ENCODE results near the gene AATK. TPM values are rescaled to one million over a fixed set of nuclear protein-coding genes. Genes with fewer than 3 reads are reported as not detected.

AATK gene
- total and polyA plus RNA-seq, 9 of the 15 experiments (the other 6 are each of a cell fraction or from before 2014, with no cell fraction given), result 0.11 to 0.55 (median 0.38) TPM; not detected in 5

- TF ChIP-seq RB1 (IDR thresholded peaks at IDR 0.05; ENCODE audit: low read depth), result peak; percentile 52; the same call in 1 of the 2 replicates
- peak; percentile 67 for TF ChIP-seq POLR2G (IDR thresholded peaks at IDR 0.05; ENCODE audit: low read depth, low read length)
- no peak for TF ChIP-seq NCOA6 (IDR thresholded peaks at IDR 0.05)
- no peak for TF ChIP-seq HNRNPH1 (optimal IDR thresholded peaks at IDR 0.05; ENCODE audit: low read depth, low read length)
- no peak for TF ChIP-seq BCL6 (CRISPR knock-in tag; IDR thresholded peaks at IDR 0.05)
- TF ChIP-seq CHCHD3 (CRISPR knock-in tag; IDR thresholded peaks at IDR 0.05), result no peak
- peak; percentile 71 for TF ChIP-seq RBFOX2 (IDR thresholded peaks at IDR 0.05; ENCODE audit: low read depth, low read length)
- peak; percentile 97 for TF ChIP-seq FOSL1 (tag; conservative IDR thresholded peaks at IDR 0.05)
- no peak for TF ChIP-seq MCM7 (IDR thresholded peaks at IDR 0.05)
- TF ChIP-seq DACH1 (IDR thresholded peaks at IDR 0.05; ENCODE audit: partially characterized antibody), result no peak
- no peak for TF ChIP-seq CUX1 (CRISPR knock-in tag; IDR thresholded peaks at IDR 0.05)
- TF ChIP-seq, protein P1, sequence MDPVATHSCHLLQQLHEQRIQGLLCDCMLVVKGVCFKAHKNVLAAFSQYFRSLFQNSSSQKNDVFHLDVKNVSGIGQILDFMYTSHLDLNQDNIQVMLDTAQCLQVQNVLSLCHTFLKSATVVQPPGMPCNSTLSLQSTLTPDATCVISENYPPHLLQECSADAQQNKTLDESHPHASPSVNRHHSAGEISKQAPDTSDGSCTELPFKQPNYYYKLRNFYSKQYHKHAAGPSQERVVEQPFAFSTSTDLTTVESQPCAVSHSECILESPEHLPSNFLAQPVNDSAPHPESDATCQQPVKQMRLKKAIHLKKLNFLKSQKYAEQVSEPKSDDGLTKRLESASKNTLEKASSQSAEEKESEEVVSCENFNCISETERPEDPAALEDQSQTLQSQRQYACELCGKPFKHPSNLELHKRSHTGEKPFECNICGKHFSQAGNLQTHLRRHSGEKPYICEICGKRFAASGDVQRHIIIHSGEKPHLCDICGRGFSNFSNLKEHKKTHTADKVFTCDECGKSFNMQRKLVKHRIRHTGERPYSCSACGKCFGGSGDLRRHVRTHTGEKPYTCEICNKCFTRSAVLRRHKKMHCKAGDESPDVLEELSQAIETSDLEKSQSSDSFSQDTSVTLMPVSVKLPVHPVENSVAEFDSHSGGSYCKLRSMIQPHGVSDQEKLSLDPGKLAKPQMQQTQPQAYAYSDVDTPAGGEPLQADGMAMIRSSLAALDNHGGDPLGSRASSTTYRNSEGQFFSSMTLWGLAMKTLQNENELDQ (CRISPR knock-in tag; IDR thresholded peaks at IDR 0.05; ENCODE audit: borderline replicate concordance), result no peak
- TF ChIP-seq ESRRA (IDR thresholded peaks at IDR 0.05; ENCODE audit: borderline replicate concordance, low read depth), result peak; percentile 43
- TF ChIP-seq, protein P2, sequence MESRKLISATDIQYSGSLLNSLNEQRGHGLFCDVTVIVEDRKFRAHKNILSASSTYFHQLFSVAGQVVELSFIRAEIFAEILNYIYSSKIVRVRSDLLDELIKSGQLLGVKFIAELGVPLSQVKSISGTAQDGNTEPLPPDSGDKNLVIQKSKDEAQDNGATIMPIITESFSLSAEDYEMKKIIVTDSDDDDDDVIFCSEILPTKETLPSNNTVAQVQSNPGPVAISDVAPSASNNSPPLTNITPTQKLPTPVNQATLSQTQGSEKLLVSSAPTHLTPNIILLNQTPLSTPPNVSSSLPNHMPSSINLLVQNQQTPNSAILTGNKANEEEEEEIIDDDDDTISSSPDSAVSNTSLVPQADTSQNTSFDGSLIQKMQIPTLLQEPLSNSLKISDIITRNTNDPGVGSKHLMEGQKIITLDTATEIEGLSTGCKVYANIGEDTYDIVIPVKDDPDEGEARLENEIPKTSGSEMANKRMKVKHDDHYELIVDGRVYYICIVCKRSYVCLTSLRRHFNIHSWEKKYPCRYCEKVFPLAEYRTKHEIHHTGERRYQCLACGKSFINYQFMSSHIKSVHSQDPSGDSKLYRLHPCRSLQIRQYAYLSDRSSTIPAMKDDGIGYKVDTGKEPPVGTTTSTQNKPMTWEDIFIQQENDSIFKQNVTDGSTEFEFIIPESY (CRISPR knock-in tag; IDR thresholded peaks at IDR 0.05), result peak; percentile 26; the same call in 1 of the 2 replicates
- TF ChIP-seq JUNB (CRISPR knock-in tag; conservative IDR thresholded peaks at IDR 0.05), result peak; percentile 53; the same call in 1 of the 2 replicates
Measured at GRCh38 chr17:81097134-81097942, 68.7 kb downstream of the AATK start (continued).
